GM12801 (cell line): Measurements from ENCODE around the gene BTBD18.

Source experiments
- TF ChIP-seq, protein P1 (sequence below): IDR thresholded peaks from one replicate; pipeline ENCODE4 v1.5.1; 2011; ENCODE audit warnings: control low read depth; ENCODE audit not compliant: insufficient read length; ENCODE audit errors: extremely low read depth

BTBD18 gene

DNA sequence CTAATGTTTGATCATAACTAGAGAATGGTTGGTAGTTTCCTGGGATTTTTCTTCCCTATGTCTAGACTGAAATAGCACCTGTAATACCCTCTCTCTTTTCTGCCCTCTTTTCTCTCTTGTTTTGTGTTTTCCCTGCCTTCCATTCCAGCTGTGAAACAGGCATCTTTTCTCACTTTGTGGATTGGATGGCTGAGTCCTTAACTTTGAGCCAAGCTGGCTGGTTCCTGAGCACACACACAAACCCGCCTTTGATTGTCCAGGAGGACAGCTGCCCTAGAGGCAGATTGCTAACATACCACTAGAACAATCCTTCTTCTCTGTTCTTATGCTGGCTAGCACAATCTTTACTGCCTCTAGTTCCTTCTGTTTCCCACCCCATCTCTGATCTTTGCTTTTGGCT is 27.7 kb upstream of the BTBD18 start:
- TF ChIP-seq, protein P1, sequence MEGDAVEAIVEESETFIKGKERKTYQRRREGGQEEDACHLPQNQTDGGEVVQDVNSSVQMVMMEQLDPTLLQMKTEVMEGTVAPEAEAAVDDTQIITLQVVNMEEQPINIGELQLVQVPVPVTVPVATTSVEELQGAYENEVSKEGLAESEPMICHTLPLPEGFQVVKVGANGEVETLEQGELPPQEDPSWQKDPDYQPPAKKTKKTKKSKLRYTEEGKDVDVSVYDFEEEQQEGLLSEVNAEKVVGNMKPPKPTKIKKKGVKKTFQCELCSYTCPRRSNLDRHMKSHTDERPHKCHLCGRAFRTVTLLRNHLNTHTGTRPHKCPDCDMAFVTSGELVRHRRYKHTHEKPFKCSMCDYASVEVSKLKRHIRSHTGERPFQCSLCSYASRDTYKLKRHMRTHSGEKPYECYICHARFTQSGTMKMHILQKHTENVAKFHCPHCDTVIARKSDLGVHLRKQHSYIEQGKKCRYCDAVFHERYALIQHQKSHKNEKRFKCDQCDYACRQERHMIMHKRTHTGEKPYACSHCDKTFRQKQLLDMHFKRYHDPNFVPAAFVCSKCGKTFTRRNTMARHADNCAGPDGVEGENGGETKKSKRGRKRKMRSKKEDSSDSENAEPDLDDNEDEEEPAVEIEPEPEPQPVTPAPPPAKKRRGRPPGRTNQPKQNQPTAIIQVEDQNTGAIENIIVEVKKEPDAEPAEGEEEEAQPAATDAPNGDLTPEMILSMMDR: no peak

DNA sequence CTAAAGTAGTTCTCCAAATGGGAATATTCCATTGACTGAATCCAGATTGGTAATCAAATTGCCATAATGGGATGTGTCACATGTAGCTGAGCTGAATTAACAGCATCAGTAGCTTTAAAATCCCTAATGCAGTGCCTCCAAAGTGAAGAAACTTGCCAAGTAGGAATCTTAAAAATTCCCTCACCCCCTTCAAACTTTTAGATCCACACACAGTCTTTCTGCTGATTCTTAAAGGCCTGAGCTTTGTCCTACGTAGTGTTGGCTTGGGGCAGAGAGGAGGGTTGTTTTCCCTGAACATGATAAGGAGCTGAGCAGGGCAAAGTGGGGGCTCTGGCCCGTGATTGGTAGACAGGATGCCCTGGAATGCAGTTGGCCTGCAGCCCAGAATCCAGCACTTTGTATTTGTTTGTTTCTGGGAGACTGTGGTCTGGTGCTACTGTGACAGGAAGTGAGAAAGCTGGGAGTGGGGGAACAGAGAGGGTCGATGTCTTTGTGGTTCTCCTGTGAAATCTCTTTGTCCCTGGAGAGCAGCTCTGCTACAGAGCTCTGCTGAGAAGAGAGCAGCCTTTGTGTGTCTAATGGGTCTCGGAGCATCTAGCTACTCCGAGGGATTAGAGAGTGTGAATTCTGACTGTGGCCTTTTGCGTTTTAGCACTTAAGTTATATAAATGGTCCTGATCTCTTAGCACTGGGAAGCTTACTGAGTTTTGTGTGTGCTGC is 26.9 kb upstream of the BTBD18 start:
- TF ChIP-seq, protein P1: no peak

DNA sequence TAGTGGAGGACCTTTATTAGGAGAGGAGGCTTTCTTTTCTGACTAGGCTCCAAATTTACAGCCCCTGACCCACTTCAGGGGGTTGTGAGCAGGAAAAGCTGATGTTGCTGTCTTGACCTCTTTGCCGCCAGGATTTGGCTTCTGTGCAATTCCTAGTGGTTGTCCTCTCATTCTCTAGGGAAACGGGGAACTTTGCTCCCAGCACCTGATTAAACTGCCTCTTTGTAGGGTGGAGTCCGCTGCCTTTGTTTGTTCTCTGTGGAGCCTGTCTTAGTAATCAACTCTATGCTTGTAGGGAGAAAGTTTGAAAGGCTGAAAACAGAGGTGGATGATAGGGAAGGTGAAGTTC is 26.3 kb upstream of the BTBD18 start:
- TF ChIP-seq, protein P1: no peak

DNA sequence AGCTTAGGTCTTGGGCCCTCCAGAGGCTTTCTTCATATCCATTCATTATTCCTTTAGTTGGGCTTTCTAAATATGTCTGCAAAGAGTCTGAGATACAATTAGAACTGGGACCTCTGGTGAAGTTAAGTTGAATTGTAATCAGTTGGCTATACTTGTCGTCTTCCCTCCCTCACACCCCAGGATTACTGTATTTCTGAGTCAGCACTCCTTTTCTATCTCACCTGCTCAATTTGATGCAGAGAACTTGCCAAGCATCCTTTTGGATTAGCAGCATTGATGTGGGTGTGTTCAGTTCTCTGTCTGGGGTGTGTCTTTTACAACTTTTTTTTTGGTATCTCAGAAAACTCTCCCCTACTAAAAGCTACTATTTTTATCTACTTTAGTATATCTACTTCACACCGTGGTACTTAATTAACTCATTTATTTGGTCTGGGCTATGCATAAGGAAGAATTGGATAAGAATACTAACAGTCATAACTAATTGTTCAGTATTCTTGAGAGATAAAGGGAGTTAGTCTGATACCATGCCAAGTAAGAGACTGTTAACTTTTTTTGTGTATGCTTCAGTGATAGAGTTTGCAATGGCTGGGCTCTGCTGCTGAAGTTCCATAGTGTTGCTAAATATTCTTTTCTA is 25.1 kb upstream of the BTBD18 start:
- TF ChIP-seq, protein P1: no peak

DNA sequence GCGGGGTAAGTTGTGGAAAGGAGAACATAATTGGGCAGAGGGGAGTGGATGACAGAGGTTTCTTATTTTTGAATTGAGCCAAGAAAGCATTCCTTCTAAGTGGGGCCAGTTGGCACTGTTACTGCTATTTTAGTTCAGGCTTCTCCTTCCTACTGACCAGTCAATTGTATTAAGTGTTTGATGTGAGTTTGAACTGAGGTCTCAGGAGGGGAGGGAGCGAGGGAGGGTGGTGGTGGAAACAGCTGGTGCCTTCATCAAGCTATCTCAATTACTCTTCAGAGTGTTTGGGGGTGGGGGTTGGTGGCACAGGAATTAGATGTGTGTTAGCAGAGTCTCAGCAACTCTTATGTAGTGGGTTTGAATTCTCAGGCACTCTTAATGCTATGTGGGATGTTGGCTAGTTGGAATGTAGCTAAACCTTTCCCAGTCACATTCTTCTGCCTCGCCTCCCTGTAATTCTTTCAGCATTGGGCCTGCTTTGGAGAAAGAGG is 24.5 kb upstream of the BTBD18 start:
- TF ChIP-seq, protein P1: no peak

DNA sequence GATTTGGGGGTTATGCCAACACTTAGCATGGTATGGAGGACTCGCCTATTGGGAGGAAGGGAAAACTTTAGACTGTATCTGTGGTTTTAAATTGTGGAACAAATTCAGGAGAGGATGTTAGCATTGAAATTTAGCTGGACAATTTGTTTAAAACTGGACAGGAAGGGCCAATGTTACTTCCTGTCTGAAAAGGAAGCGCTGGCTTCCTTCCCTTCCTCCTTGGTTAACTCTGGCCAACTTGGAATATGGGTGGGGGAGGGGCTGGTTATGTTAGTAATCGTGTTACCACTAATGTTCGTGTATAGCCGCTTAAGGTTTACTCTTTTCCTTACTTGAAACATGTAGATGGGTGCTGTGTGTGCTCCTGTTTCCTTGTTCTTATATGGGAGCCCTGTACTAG is 23.9 kb upstream of the BTBD18 start:
- TF ChIP-seq, protein P1: no peak

DNA sequence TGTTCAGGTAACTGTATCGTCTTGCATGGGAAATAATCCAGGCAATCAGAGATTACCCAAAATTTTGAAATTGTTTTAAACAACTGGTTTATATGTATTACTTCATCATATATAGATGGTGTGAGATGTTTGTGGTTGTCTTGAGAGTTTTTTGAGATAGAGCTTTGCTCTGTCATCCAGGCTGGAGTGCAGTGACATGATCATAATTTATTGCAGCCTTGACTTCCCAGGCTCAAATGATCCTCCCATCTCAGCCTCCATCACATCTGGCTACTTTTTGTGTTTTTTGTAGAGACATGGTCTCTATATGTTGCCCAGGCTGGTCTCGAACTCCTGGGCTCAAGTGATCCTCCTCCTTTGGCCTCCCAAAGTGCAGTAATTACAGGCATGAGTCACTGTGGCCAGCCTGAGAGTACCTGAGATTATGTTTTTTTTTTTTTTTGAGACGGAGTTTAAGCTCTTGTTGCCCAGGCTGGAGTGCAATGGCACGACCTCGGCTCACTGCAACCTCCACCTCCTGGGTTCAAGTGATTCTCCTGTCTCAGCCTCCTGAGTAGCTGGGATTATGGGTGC is 21.5 kb upstream of the BTBD18 start:
- TF ChIP-seq, protein P1: no peak
